AG09319 (cell line): Measurements from ENCODE around the gene SPON1.

Experiments used
- DNase-seq: peaks from one replicate; pipeline ENCODE4 v3.0.0-alpha.2; 2010; ENCODE audit warnings: low read depth; ENCODE audit errors: extremely low read depth
- TF ChIP-seq, protein P1 (sequence below): IDR thresholded peaks from 2 replicates; pipeline ENCODE4 v1.5.1; 2011; ENCODE audit warnings: low read depth, mild to moderate bottlenecking, inconsistent platforms, low read length, moderate library complexity

The SPON1 gene

DNA sequence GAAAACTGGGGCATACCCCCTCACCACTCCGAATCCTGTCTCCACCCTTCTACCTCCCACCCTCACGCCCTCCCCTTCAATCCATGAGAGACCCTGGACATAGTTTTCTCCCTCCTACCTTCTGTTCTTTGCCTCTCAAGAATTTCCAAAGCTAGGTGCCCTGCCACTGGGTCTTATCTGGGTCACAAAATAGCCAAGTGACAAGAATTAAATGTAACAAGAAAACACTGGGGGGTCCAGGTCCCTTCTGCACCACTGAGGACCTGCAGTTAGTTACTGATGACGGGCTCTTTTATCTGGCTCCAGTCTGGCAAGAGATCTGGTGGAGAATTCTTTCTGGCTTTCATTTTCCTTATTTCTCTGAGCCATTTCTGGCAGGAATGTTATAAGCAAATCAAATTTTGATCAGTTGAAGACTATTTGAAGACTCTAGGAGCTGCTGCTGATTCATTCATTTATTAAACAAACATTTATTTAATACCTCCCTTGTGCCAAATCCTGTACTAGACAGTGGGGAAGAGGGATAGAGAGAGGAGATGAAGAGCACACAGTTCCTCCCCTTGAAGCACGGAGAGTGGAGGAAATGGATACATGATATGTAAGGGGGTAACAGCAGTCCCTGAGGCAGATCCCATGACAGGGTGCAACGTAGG lies 261.2 kb downstream of the SPON1 start:
- DNase-seq, result no peak
- TF ChIP-seq, protein P1, sequence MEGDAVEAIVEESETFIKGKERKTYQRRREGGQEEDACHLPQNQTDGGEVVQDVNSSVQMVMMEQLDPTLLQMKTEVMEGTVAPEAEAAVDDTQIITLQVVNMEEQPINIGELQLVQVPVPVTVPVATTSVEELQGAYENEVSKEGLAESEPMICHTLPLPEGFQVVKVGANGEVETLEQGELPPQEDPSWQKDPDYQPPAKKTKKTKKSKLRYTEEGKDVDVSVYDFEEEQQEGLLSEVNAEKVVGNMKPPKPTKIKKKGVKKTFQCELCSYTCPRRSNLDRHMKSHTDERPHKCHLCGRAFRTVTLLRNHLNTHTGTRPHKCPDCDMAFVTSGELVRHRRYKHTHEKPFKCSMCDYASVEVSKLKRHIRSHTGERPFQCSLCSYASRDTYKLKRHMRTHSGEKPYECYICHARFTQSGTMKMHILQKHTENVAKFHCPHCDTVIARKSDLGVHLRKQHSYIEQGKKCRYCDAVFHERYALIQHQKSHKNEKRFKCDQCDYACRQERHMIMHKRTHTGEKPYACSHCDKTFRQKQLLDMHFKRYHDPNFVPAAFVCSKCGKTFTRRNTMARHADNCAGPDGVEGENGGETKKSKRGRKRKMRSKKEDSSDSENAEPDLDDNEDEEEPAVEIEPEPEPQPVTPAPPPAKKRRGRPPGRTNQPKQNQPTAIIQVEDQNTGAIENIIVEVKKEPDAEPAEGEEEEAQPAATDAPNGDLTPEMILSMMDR, result no peak

- TF ChIP-seq, protein P1, result no peak
- no peak for DNase-seq
Measured at GRCh38 chr11:14224395-14224794, 261.9 kb downstream of the SPON1 start.

GRCh38 chr11:14225666-14226065 lies 263.1 kb downstream of the SPON1 start:
- TF ChIP-seq, protein P1, result no peak
- DNase-seq, result no peak

DNA sequence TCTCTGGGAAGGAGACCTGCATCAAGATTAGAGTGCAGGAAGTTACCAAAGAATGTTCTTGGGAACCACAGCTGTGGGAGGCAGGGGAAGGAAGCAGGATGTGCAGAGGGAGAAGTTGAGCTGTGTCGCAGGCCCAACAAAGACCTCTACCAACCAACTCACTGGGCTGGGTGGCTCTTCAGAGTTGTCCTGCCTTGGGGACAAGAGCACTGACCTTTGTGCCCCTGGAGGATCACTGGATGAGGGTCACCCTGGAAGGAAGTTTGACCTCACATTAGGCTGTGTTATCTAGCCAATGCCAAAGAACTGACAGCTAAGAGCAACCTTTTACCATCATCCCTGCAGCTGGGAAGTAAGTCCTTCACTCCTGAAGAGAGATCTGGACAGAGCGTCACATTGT lies 265.8 kb downstream of the SPON1 start:
- TF ChIP-seq, protein P1, result no peak
- no peak for DNase-seq

GRCh38 chr11:14229472-14229871 lies 266.9 kb downstream of the SPON1 start:
- TF ChIP-seq, protein P1, result no peak
- no peak for DNase-seq

DNA sequence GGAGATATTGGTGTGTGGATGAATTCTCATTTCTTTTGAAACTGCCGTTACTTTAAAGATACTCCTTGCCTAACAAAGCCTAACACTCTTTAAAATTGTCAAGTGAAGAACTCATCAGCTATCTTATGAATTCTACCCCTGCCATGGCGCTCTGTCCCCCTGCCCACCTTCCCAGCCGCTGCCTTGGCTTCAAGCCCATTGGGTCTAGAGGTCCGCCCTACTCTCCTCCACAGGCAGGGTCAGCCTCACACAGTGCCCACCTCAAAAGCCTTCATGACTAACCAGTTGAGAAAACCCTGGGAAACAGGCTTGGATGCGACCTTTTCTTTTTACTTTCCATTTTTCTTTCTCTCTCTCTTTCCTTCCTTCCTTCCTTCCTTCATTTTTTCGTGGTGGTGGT lies 267.9 kb downstream of the SPON1 start:
- TF ChIP-seq, protein P1, result no peak

GRCh38 chr11:14232652-14233051 lies 270.1 kb downstream of the SPON1 start:
- DNase-seq, result no peak
- TF ChIP-seq, protein P1, result no peak; the same call in 1 of the 2 replicates

More for the DNA sequence above, 267.9 kb downstream of the SPON1 start:
- no peak for DNase-seq
